SK-N-SH (cell line): Measurements from ENCODE around the gene NHLRC3.

Experiments
- CTCF ChIP-seq: fragments of 200-600 bp; sonication (generic); IDR thresholded peaks from 2 replicates; pipeline ENCODE4 v1.6.1; 2017; ENCODE audit warnings: antibody characterized with exemption, mild to moderate bottlenecking, moderate library complexity
- SMC3 ChIP-seq: IDR thresholded peaks from 2 replicates; pipeline ENCODE4 v1.6.1; 2012; ENCODE audit warnings: low read depth, low read length, improper control_type of control experiment

GRCh38 chr13:39037880-39038568 is at the start of gene NHLRC3, which contains the start of gene PROSER1:
- no peak for TF ChIP-seq SMC3
- no peak for TF ChIP-seq CTCF
